GM12864 (cell line): ENCODE results near the gene RABEPK.
"Not testable (repeated sequence)": the region's sequence is repeated elsewhere in the genome, so short reads cannot be mapped to it uniquely, and the experiment has no call there.

Source experiments
- DNase-seq: peaks from one replicate; pipeline ENCODE4 v3.0.0-alpha.2; 2011; ENCODE audit warnings: low read depth
- H3K4me3 ChIP-seq: 2 replicates; pipeline ENCODE4 v1.5.1; 2011; ENCODE audit warnings: mild to moderate bottlenecking, low read depth, low read length, control low read depth
- TF ChIP-seq, protein P1 (sequence below): IDR thresholded peaks from 2 replicates; pipeline ENCODE4 v1.5.1; 2011; ENCODE audit warnings: low read depth, mild to moderate bottlenecking, moderate library complexity, low read length, control low read depth, inconsistent platforms; ENCODE audit errors: missing control alignments

RABEPK gene

DNA sequence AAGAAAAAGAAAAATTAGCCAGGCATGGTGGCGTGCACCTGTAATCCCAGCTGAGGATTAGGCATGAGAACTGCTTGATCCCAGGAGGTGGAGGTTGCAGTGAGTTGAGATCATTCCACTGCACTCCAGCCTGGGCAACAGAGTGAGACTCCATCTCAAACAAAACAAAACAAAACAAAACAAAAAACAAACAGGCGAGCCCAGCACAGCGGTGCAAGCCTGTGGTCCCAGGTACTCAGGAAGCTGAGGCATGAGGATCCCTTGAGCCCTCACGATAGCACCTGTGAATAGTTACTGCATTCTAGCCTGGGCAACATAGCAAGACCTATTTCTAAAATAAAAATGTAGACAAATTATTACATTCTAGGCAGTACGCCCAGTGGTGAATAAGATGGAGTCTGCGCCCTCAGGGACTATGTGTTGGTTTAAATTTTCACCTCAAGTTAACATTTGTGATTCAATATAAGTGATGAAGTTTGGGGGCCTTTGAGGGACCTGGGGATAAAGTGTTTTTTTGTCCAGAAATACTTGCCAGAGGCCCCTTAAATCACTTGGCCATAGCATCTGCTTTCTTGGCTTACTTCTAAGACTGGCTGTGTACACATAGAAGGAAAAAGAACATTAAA, 57.9 kb downstream of the RABEPK start:
- TF ChIP-seq, protein P1, sequence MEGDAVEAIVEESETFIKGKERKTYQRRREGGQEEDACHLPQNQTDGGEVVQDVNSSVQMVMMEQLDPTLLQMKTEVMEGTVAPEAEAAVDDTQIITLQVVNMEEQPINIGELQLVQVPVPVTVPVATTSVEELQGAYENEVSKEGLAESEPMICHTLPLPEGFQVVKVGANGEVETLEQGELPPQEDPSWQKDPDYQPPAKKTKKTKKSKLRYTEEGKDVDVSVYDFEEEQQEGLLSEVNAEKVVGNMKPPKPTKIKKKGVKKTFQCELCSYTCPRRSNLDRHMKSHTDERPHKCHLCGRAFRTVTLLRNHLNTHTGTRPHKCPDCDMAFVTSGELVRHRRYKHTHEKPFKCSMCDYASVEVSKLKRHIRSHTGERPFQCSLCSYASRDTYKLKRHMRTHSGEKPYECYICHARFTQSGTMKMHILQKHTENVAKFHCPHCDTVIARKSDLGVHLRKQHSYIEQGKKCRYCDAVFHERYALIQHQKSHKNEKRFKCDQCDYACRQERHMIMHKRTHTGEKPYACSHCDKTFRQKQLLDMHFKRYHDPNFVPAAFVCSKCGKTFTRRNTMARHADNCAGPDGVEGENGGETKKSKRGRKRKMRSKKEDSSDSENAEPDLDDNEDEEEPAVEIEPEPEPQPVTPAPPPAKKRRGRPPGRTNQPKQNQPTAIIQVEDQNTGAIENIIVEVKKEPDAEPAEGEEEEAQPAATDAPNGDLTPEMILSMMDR, result no peak
- H3K4me3 ChIP-seq, result no peak overlapping the region
- DNase-seq, result no peak

DNA sequence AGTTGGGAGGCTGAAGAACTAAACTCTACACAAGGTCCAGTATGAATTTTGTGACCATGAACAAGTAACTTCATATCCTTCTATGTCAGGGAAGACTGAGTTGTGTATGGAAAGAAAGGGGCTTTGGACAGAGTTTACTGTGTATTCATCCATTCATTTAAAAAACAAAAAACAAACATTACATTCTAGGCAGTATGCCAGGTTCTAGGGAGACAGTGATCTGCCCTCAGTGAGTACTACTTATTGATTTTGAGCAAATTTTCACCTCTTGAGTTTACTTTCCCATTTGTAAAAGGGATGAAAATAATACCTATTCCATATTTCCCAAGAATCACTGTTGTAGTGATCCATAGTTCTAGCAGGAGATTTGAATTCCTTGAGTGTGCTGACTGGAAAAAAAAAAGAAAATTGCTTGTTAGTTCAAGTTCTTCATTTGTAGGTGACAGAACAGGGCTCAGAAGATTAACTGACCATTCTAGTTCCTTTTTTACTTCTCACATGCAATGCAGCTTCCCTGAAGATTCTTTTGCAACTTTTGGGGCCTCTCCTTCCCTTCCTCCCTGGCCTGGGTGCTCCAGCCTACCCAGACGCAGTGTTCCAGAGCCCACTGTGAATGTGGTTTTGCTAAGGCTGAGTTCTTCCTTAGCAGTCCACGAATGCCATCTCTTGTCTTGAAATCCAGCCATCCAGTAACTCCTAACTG, 58.6 kb downstream of the RABEPK start:
- TF ChIP-seq, protein P1, result no peak
- no peak overlapping the region for H3K4me3 ChIP-seq
- no peak for DNase-seq

DNA sequence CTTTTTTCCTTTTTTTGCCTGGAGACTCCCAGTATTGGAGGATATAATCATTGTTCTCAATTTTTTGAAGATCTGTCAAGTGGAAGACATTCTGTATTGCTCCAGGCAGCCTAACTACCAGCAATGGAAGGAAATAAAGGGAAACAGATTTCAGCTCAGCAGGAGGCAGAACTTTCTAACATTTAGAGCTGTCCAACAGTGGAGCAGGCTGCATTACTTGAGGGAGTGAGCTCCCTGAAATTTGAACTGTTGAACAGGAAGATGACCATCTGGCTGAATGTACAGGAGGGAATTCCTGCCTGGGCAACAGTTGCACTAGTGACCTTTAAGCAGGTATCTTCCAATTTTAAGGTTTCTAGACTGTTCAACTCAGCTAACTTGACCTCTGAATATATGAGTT, 60.2 kb downstream of the RABEPK start:
- no peak for DNase-seq
- no peak overlapping the region for H3K4me3 ChIP-seq
- TF ChIP-seq, protein P1, result no peak

DNA sequence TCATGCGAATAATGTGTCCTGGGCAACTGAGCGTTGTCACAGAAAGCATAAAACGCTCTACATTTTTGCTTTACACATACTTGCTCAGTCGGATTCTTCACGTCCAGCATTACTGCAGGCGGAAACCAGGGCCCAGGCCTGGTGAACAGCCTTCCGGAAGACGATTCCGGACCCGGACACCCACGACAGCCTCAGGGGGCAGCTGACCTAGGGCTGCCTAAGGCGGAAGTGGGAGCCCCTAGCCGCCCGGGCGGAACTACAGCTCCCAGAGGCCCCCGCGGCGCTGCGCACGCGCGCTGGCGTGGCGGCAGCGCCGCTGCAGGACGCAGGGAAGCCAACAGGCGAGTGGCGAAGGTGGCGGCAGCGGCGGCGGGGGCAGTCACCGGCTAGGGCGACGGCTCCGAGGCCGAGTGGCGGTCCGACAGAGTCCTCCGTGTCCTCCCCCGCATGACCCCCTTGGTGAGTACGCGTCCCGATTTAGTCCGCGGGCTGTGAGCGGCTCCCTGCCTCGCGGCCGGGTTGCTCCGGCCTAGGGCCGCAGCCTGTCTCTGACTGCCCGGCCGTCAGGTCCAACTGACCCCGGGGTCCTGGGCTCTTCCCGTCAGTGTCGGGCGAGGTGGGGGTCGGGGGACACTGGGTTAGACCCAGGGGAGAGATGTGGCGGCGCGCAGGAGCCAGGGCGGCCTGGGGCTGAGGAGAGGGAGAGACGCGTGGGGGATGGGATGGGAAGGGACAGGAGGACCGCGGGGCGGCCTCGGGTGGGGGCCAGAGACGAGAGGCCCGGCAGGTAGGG, 61.4 kb downstream of the RABEPK start, which contains the start of gene GAPVD1:
TSS of gene GAPVD1 (plus strand) at position 326 of the 793 bp plus-strand sequence. CDS start 37,096 bp downstream, outside the sequence.
- H3K4me3 ChIP-seq, result peak within 1 kb of the TSS; percentile 98
- DNase-seq, result peak; percentile 89
- TF ChIP-seq, protein P1, result peak; percentile 56

DNA sequence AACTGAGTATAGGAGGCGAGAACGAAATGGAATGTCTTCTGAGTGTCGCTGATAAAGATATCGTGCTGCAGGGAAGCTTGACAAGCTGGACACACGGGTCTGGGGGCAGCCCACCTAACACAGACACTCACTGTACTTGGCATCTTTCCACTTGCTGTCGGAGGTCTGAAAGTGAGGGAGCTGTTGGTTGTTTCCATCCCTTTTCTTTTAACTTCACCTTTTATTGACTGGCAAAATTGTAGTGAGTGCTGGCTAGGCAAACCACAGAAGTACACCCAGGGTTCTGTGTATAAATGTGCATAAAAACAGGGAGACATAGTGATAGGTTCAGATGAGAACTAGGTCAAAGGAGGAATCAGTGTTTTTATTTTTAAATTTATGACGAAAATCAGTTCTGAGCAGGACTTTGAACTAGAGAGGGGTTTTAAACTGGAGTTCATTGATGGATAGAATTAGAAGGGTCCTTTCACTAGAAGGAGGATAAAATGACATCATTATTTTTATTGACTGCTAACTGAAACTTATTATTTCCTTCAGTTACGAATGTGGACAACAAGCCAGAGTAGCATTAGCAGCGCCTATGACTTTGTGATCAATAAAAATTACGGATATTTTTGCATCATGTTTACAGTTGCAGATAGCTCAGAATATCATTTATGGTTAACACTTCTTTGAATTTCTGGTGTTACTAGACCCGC, 62.1 kb downstream of the RABEPK start:
- TF ChIP-seq, protein P1, result no peak
- no peak for DNase-seq
- H3K4me3 ChIP-seq, result peak overlapping the region; percentile 98

DNA sequence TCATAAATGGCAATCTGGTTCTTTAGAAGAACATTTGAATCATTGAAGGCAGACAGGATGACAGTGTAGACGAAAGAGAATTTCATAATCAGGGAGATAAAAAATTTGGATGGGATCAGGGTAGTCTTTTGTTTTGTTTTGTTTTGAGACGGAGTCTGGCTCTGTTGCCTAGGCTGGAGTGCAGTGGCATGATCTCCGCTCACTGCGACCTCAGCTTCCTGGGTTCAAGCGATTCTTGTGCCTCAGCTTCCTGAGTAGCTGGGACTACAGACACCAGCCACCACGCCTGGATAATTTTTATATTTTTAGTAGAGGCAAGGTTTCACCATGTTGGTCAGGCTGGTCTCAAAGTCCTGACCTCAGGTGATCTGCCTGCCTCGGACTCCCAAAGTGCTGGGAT, 63.7 kb downstream of the RABEPK start:
- H3K4me3 ChIP-seq, result peak overlapping the region; percentile 32
- not testable (repeated sequence) for DNase-seq

DNA sequence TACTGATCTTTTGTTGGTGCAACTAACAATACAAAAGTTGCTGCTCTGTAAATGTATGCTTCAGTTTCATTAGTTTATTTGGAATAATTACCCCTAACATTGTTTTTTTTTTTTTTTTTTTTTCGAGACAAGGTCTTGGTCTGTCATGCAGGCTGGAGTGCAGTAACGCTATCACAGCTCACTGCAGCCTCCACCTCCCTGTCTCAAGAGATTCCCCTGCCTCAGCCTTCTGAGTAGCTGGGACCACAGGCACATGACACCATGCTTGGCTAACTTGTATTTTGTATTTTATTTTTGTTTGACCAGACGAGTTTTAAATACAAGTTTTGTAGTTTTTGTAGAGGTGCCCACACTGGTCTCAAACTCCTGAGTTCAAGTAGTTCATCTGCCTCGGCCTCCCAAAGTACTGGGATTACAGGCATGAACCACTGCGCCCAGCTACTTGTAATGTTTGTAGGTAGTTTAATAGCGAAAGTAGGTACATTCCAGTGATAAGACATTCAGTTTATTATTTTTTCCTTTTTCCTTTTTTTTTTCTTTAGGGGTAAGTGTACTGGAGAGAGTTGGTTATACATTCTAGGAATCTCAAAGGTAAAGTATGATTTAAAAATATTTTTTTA, 68.2 kb downstream of the RABEPK start:
- DNase-seq, result no peak
- TF ChIP-seq, protein P1, result no peak
- no peak overlapping the region for H3K4me3 ChIP-seq
